Measurements from ENCODE around the gene COA1. TPM values are rescaled to one million over a fixed set of nuclear protein-coding genes. Genes with fewer than 3 reads are reported as not detected.

Gene COA1
- polyA plus RNA-seq, 1 donor from 2014 or later = 157 TPM

GRCh38 chr7:43625980-43626379 is 103.3 kb downstream of the COA1 start:
- no peak overlapping the region for H3K9ac ChIP-seq (ENCODE audit: low read length)
- H3K27ac ChIP-seq (ENCODE audit: low read length) = no peak overlapping the region
- no peaks in the 10 kb centered on the region for H3K9me3 ChIP-seq (ENCODE audit: low read length)
- H4K20me1 ChIP-seq (ENCODE audit: insufficient read depth) = no peaks in the 10 kb centered on the region
- TF ChIP-seq TAF1 (IDR thresholded peaks at IDR 0.05; ENCODE audit: low read depth) = no peak
- TF ChIP-seq, protein P1, sequence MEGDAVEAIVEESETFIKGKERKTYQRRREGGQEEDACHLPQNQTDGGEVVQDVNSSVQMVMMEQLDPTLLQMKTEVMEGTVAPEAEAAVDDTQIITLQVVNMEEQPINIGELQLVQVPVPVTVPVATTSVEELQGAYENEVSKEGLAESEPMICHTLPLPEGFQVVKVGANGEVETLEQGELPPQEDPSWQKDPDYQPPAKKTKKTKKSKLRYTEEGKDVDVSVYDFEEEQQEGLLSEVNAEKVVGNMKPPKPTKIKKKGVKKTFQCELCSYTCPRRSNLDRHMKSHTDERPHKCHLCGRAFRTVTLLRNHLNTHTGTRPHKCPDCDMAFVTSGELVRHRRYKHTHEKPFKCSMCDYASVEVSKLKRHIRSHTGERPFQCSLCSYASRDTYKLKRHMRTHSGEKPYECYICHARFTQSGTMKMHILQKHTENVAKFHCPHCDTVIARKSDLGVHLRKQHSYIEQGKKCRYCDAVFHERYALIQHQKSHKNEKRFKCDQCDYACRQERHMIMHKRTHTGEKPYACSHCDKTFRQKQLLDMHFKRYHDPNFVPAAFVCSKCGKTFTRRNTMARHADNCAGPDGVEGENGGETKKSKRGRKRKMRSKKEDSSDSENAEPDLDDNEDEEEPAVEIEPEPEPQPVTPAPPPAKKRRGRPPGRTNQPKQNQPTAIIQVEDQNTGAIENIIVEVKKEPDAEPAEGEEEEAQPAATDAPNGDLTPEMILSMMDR (IDR thresholded peaks at IDR 0.05; ENCODE audit: poor library complexity, severe bottlenecking) = no peak
- TF ChIP-seq EP300 (conservative IDR thresholded peaks at IDR 0.05; ENCODE audit: poor library complexity, severe bottlenecking) = no peak
- TF ChIP-seq SMC3 (conservative IDR thresholded peaks at IDR 0.05; ENCODE audit: poor library complexity) = no peak
- TF ChIP-seq EZH2 (IDR thresholded peaks at IDR 0.05; ENCODE audit: borderline replicate concordance, insufficient read depth, low read length, poor library complexity, severe bottlenecking) = no peak
- no peak for TF ChIP-seq RAD21 (conservative IDR thresholded peaks at IDR 0.05)
- no peak for TF ChIP-seq MXI1 (conservative IDR thresholded peaks at IDR 0.05; ENCODE audit: poor library complexity, severe bottlenecking)
- no peak for TF ChIP-seq POLR2AphosphoS5 (IDR thresholded peaks at IDR 0.05)
- TF ChIP-seq, protein P2, sequence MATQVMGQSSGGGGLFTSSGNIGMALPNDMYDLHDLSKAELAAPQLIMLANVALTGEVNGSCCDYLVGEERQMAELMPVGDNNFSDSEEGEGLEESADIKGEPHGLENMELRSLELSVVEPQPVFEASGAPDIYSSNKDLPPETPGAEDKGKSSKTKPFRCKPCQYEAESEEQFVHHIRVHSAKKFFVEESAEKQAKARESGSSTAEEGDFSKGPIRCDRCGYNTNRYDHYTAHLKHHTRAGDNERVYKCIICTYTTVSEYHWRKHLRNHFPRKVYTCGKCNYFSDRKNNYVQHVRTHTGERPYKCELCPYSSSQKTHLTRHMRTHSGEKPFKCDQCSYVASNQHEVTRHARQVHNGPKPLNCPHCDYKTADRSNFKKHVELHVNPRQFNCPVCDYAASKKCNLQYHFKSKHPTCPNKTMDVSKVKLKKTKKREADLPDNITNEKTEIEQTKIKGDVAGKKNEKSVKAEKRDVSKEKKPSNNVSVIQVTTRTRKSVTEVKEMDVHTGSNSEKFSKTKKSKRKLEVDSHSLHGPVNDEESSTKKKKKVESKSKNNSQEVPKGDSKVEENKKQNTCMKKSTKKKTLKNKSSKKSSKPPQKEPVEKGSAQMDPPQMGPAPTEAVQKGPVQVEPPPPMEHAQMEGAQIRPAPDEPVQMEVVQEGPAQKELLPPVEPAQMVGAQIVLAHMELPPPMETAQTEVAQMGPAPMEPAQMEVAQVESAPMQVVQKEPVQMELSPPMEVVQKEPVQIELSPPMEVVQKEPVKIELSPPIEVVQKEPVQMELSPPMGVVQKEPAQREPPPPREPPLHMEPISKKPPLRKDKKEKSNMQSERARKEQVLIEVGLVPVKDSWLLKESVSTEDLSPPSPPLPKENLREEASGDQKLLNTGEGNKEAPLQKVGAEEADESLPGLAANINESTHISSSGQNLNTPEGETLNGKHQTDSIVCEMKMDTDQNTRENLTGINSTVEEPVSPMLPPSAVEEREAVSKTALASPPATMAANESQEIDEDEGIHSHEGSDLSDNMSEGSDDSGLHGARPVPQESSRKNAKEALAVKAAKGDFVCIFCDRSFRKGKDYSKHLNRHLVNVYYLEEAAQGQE (IDR thresholded peaks at IDR 0.05; ENCODE audit: borderline replicate concordance) = no peak
- no peaks in the 10 kb centered on the region for H3K79me2 ChIP-seq (replicated peaks; ENCODE audit: insufficient read depth, low read length)
- H3F3A ChIP-seq (ENCODE audit: insufficient read depth, low read length, poor library complexity, severe bottlenecking) = no peaks in the 10 kb centered on the region
- no peaks in the 10 kb centered on the region for H3K9me2 ChIP-seq (ENCODE audit: insufficient read depth, low read length)
- no peak overlapping the region for H3K4me2 ChIP-seq (ENCODE audit: low read length)
- H3K36me3 ChIP-seq (ENCODE audit: insufficient read depth, low read length) = no peaks in the 10 kb centered on the region
- H3K4me3 ChIP-seq (ENCODE audit: low read length) = no peak overlapping the region
- no peak overlapping the region for H2AFZ ChIP-seq (ENCODE audit: low read depth, low read length)
- no peaks in the 10 kb centered on the region for H3K27me3 ChIP-seq (ENCODE audit: insufficient read depth, low read depth, low read length)

DNA sequence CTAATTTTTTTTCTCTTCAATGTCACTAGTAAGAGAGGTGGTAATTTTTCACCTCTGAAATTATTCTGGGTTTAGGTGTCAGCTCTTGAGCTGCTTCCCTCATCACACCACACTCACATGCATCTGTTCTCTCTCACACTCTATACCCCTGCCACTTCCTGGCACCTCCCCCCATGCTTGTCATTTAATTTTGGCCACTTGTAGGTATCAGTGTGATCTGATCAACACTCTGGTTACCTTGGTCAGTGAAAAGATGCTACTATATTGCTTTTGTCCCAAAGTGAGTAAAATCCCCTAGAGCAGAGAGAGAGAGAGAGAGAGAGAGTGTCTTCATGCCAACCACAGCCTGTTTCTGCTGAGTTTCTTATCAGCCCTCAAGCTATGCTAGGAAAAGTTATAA is 103.9 kb downstream of the COA1 start:
- H3K27me3 ChIP-seq (ENCODE audit: insufficient read depth, low read depth, low read length) = no peaks in the 10 kb centered on the region
- H3K36me3 ChIP-seq (ENCODE audit: insufficient read depth, low read length) = no peaks in the 10 kb centered on the region
- TF ChIP-seq MXI1 (conservative IDR thresholded peaks at IDR 0.05; ENCODE audit: poor library complexity, severe bottlenecking) = no peak
- no peak for TF ChIP-seq EP300 (conservative IDR thresholded peaks at IDR 0.05; ENCODE audit: poor library complexity, severe bottlenecking)
- no peak for TF ChIP-seq POLR2AphosphoS5 (IDR thresholded peaks at IDR 0.05)
- no peak for TF ChIP-seq EZH2 (IDR thresholded peaks at IDR 0.05; ENCODE audit: borderline replicate concordance, insufficient read depth, low read length, poor library complexity, severe bottlenecking)
- TF ChIP-seq, protein P2 (IDR thresholded peaks at IDR 0.05; ENCODE audit: borderline replicate concordance) = no peak
- no peak for TF ChIP-seq RAD21 (conservative IDR thresholded peaks at IDR 0.05)
- no peak for TF ChIP-seq SMC3 (conservative IDR thresholded peaks at IDR 0.05; ENCODE audit: poor library complexity)
- no peaks in the 10 kb centered on the region for H3K9me3 ChIP-seq (ENCODE audit: low read length)
- no peaks in the 10 kb centered on the region for H3K9me2 ChIP-seq (ENCODE audit: insufficient read depth, low read length)
- no peak overlapping the region for H3K27ac ChIP-seq (ENCODE audit: low read length)
- no peaks in the 10 kb centered on the region for H3F3A ChIP-seq (ENCODE audit: insufficient read depth, low read length, poor library complexity, severe bottlenecking)
- no peak overlapping the region for H2AFZ ChIP-seq (ENCODE audit: low read depth, low read length)
- no peaks in the 10 kb centered on the region for H3K79me2 ChIP-seq (replicated peaks; ENCODE audit: insufficient read depth, low read length)
- H3K4me3 ChIP-seq (ENCODE audit: low read length) = no peak overlapping the region
- no peaks in the 10 kb centered on the region for H4K20me1 ChIP-seq (ENCODE audit: insufficient read depth)
- no peak overlapping the region for H3K4me2 ChIP-seq (ENCODE audit: low read length)
- H3K9ac ChIP-seq (ENCODE audit: low read length) = no peak overlapping the region

Measured in neural cell (in vitro differentiated cells).